ENCODE measurements around the gene PARVA. TPM values are rescaled to one million over a fixed set of nuclear protein-coding genes. Genes with fewer than 3 reads are reported as not detected.
A peak's percentile ranks its signal among the peaks of the same experiment; 100 is the strongest.

Gene PARVA
- total and polyA plus RNA-seq, 4 donors: 30.4 to 159 (median 93.9) TPM

- Histone ChIP-seq H3K27me3 (ENCODE audit: control insufficient read depth in 1 of 2, insufficient read depth in 2 of 2, low read length in 1 of 2) (no peaks in the 10 kb centered on the region), H3K27ac (ENCODE audit: low read depth in 1 of 2, low read length in 2 of 2) (no peak overlapping the region), H3K9me3 (ENCODE audit: control insufficient read depth, low read length) (no peaks in the 10 kb centered on the region), H3K4me3 (ENCODE audit: low read length in 2 of 2) (no peak overlapping the region), H3K4me1 (ENCODE audit: control insufficient read depth in 1 of 2, insufficient read depth in 2 of 2, low read length in 2 of 2) (peaks cover 0 to 8% of the 10 kb centered on the region in 2 donors), H3K36me3 (ENCODE audit: control insufficient read depth in 1 of 2, insufficient read depth in 2 of 2, low read length in 1 of 2) (no peaks in the 10 kb centered on the region)
- 85 to 97% methylated on average over 1 of the region's 1 CpG for WGBS, 2 donors
- intact Hi-C loops (cut with DNase I): no loop called here
- ATAC-seq (ENCODE audit: low FRiP score) (no peak), DNase-seq (no peak)
Observed at GRCh38 chr11:12382451-12382850, 5.1 kb downstream of the PARVA start.

GRCh38 chr11:12386309-12386708, 8.9 kb downstream of the PARVA start:
- no peaks in the 10 kb centered on the region for H3K36me3 ChIP-seq (ENCODE audit: control insufficient read depth in 1 of 2, insufficient read depth in 2 of 2, low read length in 1 of 2)
- no peaks in the 10 kb centered on the region for H3K27me3 ChIP-seq (ENCODE audit: control insufficient read depth in 1 of 2, insufficient read depth in 2 of 2, low read length in 1 of 2)
- DNase-seq (no peak), ATAC-seq (ENCODE audit: low FRiP score) (no peak)
- peaks cover 9 to 10% of the 10 kb centered on the region in 2 donors for H3K4me1 ChIP-seq (ENCODE audit: control insufficient read depth in 1 of 2, insufficient read depth in 2 of 2, low read length in 2 of 2)
- H3K4me3 ChIP-seq (ENCODE audit: low read length in 2 of 2): no peak overlapping the region
- intact Hi-C loops (cut with DNase I): no loop called here
- H3K9me3 ChIP-seq (ENCODE audit: control insufficient read depth, low read length): no peaks in the 10 kb centered on the region
- peak overlapping the region in 1 of 2 donors; percentile 40 for H3K27ac ChIP-seq (ENCODE audit: low read depth in 1 of 2, low read length in 2 of 2)
- 92 to 95% methylated on average over 1 of the region's 1 CpG for WGBS, 2 donors

- H3K9me3 ChIP-seq (ENCODE audit: control insufficient read depth, low read length): no peaks in the 10 kb centered on the region
- no peaks in the 10 kb centered on the region for H3K27me3 ChIP-seq (ENCODE audit: control insufficient read depth in 1 of 2, insufficient read depth in 2 of 2, low read length in 1 of 2)
- peaks cover 9 to 10% of the 10 kb centered on the region in 2 donors for H3K4me1 ChIP-seq (ENCODE audit: control insufficient read depth in 1 of 2, insufficient read depth in 2 of 2, low read length in 2 of 2)
- 46 to 64% methylated on average over 2 of the region's 2 CpGs for WGBS, 2 donors
- H3K36me3 ChIP-seq (ENCODE audit: control insufficient read depth in 1 of 2, insufficient read depth in 2 of 2, low read length in 1 of 2): no peaks in the 10 kb centered on the region
- no peak overlapping the region for H3K4me3 ChIP-seq (ENCODE audit: low read length in 2 of 2)
- peak overlapping the region in 1 of 2 donors; percentile 12 for H3K27ac ChIP-seq (ENCODE audit: low read depth in 1 of 2, low read length in 2 of 2)
- no peak for DNase-seq
- intact Hi-C loops (cut with DNase I): no loop called here
- ATAC-seq (ENCODE audit: low FRiP score): no peak
Observed at GRCh38 chr11:12386745-12387144, 9.4 kb downstream of the PARVA start.

GRCh38 chr11:12388173-12388572, 10.8 kb downstream of the PARVA start:
- Histone ChIP-seq H3K4me1 (ENCODE audit: control insufficient read depth in 1 of 2, insufficient read depth in 2 of 2, low read length in 2 of 2) (peaks cover 9 to 10% of the 10 kb centered on the region in 2 donors), H3K9me3 (ENCODE audit: control insufficient read depth, low read length) (no peaks in the 10 kb centered on the region), H3K27me3 (ENCODE audit: control insufficient read depth in 1 of 2, insufficient read depth in 2 of 2, low read length in 1 of 2) (no peaks in the 10 kb centered on the region), H3K27ac (ENCODE audit: low read depth in 1 of 2, low read length in 2 of 2) (no peak overlapping the region), H3K36me3 (ENCODE audit: control insufficient read depth in 1 of 2, insufficient read depth in 2 of 2, low read length in 1 of 2) (no peaks in the 10 kb centered on the region), H3K4me3 (ENCODE audit: low read length in 2 of 2) (no peak overlapping the region)
- intact Hi-C loops (cut with DNase I): no loop called here
- 52 to 66% methylated on average over 3 of the region's 3 CpGs for WGBS, 2 donors
- ATAC-seq (ENCODE audit: low FRiP score) (peak; percentile 45), DNase-seq (no peak)

- DNase-seq (no peak), ATAC-seq (ENCODE audit: low FRiP score) (no peak)
- H3K4me3 ChIP-seq (ENCODE audit: low read length in 2 of 2): no peak overlapping the region
- no peaks in the 10 kb centered on the region for H3K27me3 ChIP-seq (ENCODE audit: control insufficient read depth in 1 of 2, insufficient read depth in 2 of 2, low read length in 1 of 2)
- intact Hi-C loops (cut with DNase I): no loop called here
- H3K4me1 ChIP-seq (ENCODE audit: control insufficient read depth in 1 of 2, insufficient read depth in 2 of 2, low read length in 2 of 2): peaks cover 9 to 10% of the 10 kb centered on the region in 2 donors
- no peaks in the 10 kb centered on the region for H3K36me3 ChIP-seq (ENCODE audit: control insufficient read depth in 1 of 2, insufficient read depth in 2 of 2, low read length in 1 of 2)
- no peak overlapping the region for H3K27ac ChIP-seq (ENCODE audit: low read depth in 1 of 2, low read length in 2 of 2)
- no peaks in the 10 kb centered on the region for H3K9me3 ChIP-seq (ENCODE audit: control insufficient read depth, low read length)
- WGBS, 2 donors: 98 to 100% methylated on average over 2 of the region's 2 CpGs
Observed at GRCh38 chr11:12388939-12389670, 11.7 kb downstream of the PARVA start.

- WGBS, 2 donors: 62 to 66% methylated on average over 10 of the region's 10 CpGs
- Histone ChIP-seq H3K27me3 (ENCODE audit: control insufficient read depth in 1 of 2, insufficient read depth in 2 of 2, low read length in 1 of 2) (no peaks in the 10 kb centered on the region), H3K9me3 (ENCODE audit: control insufficient read depth, low read length) (no peaks in the 10 kb centered on the region), H3K4me3 (ENCODE audit: low read length in 2 of 2) (no peak overlapping the region), H3K36me3 (ENCODE audit: control insufficient read depth in 1 of 2, insufficient read depth in 2 of 2, low read length in 1 of 2) (no peaks in the 10 kb centered on the region), H3K27ac (ENCODE audit: low read depth in 1 of 2, low read length in 2 of 2) (no peak overlapping the region), H3K4me1 (ENCODE audit: control insufficient read depth in 1 of 2, insufficient read depth in 2 of 2, low read length in 2 of 2) (peaks cover 9 to 10% of the 10 kb centered on the region in 2 donors)
- ATAC-seq (ENCODE audit: low FRiP score) (no peak), DNase-seq (no peak)
- intact Hi-C loops (cut with DNase I): no loop called here
Observed at GRCh38 chr11:12389676-12390657, 12.6 kb downstream of the PARVA start.

- ATAC-seq (ENCODE audit: low FRiP score) (no peak), DNase-seq (no peak)
- Histone ChIP-seq H3K27ac (ENCODE audit: low read depth in 1 of 2, low read length in 2 of 2) (peak overlapping the region in 1 of 2 donors; percentile 32), H3K27me3 (ENCODE audit: control insufficient read depth in 1 of 2, insufficient read depth in 2 of 2, low read length in 1 of 2) (no peaks in the 10 kb centered on the region), H3K9me3 (ENCODE audit: control insufficient read depth, low read length) (no peaks in the 10 kb centered on the region), H3K36me3 (ENCODE audit: control insufficient read depth in 1 of 2, insufficient read depth in 2 of 2, low read length in 1 of 2) (no peaks in the 10 kb centered on the region), H3K4me3 (ENCODE audit: low read length in 2 of 2) (no peak overlapping the region), H3K4me1 (ENCODE audit: control insufficient read depth in 1 of 2, insufficient read depth in 2 of 2, low read length in 2 of 2) (peaks cover 9 to 10% of the 10 kb centered on the region in 2 donors)
- intact Hi-C loops (cut with DNase I): no loop called here
Observed at GRCh38 chr11:12390687-12391110, 13.3 kb downstream of the PARVA start.

- DNase-seq (no peak), ATAC-seq (ENCODE audit: low FRiP score) (no peak)
- intact Hi-C loops (cut with DNase I): no loop called here
- peaks cover 3 to 9% of the 10 kb centered on the region in 2 donors for H3K4me1 ChIP-seq (ENCODE audit: control insufficient read depth in 1 of 2, insufficient read depth in 2 of 2, low read length in 2 of 2)
- no peaks in the 10 kb centered on the region for H3K9me3 ChIP-seq (ENCODE audit: control insufficient read depth, low read length)
- no peak overlapping the region for H3K27ac ChIP-seq (ENCODE audit: low read depth in 1 of 2, low read length in 2 of 2)
- no peak overlapping the region for H3K4me3 ChIP-seq (ENCODE audit: low read length in 2 of 2)
- 95 to 98% methylated on average over 1 of the region's 1 CpG for WGBS, 2 donors
- no peaks in the 10 kb centered on the region for H3K27me3 ChIP-seq (ENCODE audit: control insufficient read depth in 1 of 2, insufficient read depth in 2 of 2, low read length in 1 of 2)
- no peaks in the 10 kb centered on the region for H3K36me3 ChIP-seq (ENCODE audit: control insufficient read depth in 1 of 2, insufficient read depth in 2 of 2, low read length in 1 of 2)
Observed at GRCh38 chr11:12392672-12393071, 15.3 kb downstream of the PARVA start.
